Activated CD4-positive, alpha-beta memory T cell treated with anti-CD3 and anti-CD28 coated beads for 36 hours (primary cell): ENCODE results near the gene LRCOL1. TPM values are rescaled to one million over a fixed set of nuclear protein-coding genes. Genes with fewer than 3 reads are reported as not detected.

Experiments
- CTCF ChIA-PET: fragments of 350-600 bp; sonication (Branson Sonifier 250); formaldehyde crosslinking; loops from one replicate; lab custom pipeline; 2021; ENCODE audit warnings: antibody characterized with exemption, inconsistent platforms; lab: Charles Lee
- POLR2A ChIA-PET: fragments of 350-600 bp; sonication (Branson Sonifier 250); formaldehyde crosslinking; loops from one replicate; lab custom pipeline; 2021; ENCODE audit warnings: antibody characterized with exemption; lab: Charles Lee
- DNase-seq: peaks from one replicate; pipeline ENCODE4 v3.0.0-alpha.2; 2020
- H3K27ac Mint-ChIP-seq: one replicate; pipeline ENCODE4 v1.8.0; 2021; ENCODE audit warnings: mixed read lengths
- H3K27me3 Mint-ChIP-seq: one replicate; pipeline ENCODE4 v1.8.0; 2021; ENCODE audit warnings: mixed read lengths
- H3K36me3 Mint-ChIP-seq: one replicate; pipeline ENCODE4 v1.8.0; 2021; ENCODE audit warnings: mixed read lengths
- H3K4me1 Mint-ChIP-seq: one replicate; pipeline ENCODE4 v1.8.0; 2021; ENCODE audit warnings: low read depth, mixed read lengths
- H3K4me3 Mint-ChIP-seq: one replicate; pipeline ENCODE4 v1.8.0; 2021; ENCODE audit warnings: mild to moderate bottlenecking, mixed read lengths
- H3K9me3 Mint-ChIP-seq: one replicate; pipeline ENCODE4 v1.8.0; 2021; ENCODE audit warnings: mixed read lengths
- intact Hi-C: fragments of 100-400 bp; cut with micrococcal nuclease; formaldehyde crosslinking; loops from one replicate; pipeline ENCODE4 v1.15.1; 2023
- total RNA-seq, 2 experiments: library from RNA; stranded (reverse); gene quantifications; one replicate each; pipeline ENCODE4 v1.2.3, GENCODE V29; 2021

Gene LRCOL1
- total RNA-seq, 2 experiments from 2014 or later, result not detected

DNA sequence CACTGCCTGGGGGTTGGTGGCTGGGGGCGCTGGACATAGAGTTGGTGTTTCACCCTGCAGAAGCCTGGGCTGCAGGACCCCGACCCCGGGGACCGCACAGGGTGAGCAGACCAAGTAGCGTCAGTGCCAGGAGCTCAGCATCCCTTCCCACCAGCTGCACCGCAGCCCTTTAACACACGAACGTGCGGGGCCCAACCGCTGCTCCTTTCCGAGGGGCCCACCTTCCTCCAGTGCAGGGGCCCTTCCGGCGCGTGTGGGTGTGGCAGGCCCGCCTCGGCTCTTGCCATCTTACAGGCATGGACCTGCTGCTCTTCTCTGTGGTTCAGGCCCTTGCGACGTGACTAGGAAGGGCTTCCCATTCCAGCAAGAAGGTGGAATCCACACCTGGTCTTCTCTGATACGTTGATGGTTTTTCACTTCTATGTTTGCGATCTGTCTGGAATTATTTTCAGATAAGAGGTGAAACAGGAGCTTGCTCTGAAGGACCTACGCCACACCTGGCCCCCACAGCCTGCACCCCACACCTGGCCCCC, 47.8 kb downstream of the LRCOL1 start:
- H3K36me3 Mint-ChIP-seq, result peaks cover 2% of the 10 kb centered on the region
- POLR2A ChIA-PET, result no interaction called here
- no peak overlapping the region for H3K27ac Mint-ChIP-seq
- H3K9me3 Mint-ChIP-seq, result no peaks in the 10 kb centered on the region
- H3K4me3 Mint-ChIP-seq, result no peak overlapping the region
- no peak for DNase-seq
- peaks cover 4% of the 10 kb centered on the region for H3K27me3 Mint-ChIP-seq
- CTCF ChIA-PET, result interaction anchor here (0.7 to 1.1 kb wide), 2 partner anchors 147 to 148 kb away, joined by 3 read pairs; no protein-coding TSS in a partner anchor
- intact Hi-C loops, result no loop called here
- peaks cover 15% of the 10 kb centered on the region for H3K4me1 Mint-ChIP-seq

DNA sequence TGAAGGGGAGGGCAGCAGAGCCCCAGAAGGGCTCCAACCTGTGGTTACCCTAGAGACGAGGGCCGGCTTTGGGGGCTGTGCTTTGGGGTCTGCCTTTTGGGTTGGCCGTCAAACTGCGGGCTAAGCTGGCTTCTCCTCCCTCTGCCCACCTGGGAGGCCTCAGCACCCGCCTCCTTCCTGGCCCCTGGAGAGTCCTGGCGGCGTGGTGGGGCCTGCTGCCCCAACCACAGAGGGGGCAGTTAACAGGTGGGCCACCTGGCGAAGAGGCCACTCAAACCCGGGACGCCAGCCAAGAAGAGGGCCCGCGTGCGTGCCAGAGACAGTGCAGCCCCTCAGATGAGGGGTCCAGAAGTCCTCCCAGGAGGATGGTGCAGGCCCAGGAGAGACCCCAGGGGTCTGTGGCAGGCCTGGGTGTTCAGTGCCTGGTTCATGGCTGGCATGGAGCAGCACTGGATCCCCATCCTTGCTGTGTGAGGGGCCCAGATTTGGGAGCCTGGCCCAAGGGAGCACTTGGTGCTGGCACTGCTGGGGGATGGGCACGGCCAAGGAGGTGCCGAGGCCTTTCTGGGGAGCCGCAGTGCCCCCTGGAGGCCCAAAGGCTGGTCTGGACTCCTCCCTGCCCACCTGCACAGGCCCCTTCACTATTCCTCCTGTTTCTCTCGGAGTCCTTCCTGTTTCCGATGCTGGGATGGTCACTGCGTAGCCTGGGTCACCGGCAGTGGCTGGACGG, 48.8 kb downstream of the LRCOL1 start:
- peaks cover 15% of the 10 kb centered on the region for H3K4me1 Mint-ChIP-seq
- ChIA-PET CTCF (interaction anchor here (0.6 to 1.6 kb wide), 22 partner anchors 8 to 408 kb away, joined by 3 to 33 read pairs (median 3); partner anchors contain the start of gene LRCOL1), POLR2A (no interaction called here)
- peak overlapping the region; percentile 70 for H3K4me3 Mint-ChIP-seq
- DNase-seq, result peak; percentile 40
- peaks cover 2% of the 10 kb centered on the region for H3K36me3 Mint-ChIP-seq
- H3K27me3 Mint-ChIP-seq, result peaks cover 4% of the 10 kb centered on the region
- intact Hi-C loops, result loop anchor here (1.0 to 2.0 kb wide), 2 partner anchors 71 to 146 kb away; partner anchors contain the start of gene FBRSL1
- H3K9me3 Mint-ChIP-seq, result no peaks in the 10 kb centered on the region
- no peak overlapping the region for H3K27ac Mint-ChIP-seq

DNA sequence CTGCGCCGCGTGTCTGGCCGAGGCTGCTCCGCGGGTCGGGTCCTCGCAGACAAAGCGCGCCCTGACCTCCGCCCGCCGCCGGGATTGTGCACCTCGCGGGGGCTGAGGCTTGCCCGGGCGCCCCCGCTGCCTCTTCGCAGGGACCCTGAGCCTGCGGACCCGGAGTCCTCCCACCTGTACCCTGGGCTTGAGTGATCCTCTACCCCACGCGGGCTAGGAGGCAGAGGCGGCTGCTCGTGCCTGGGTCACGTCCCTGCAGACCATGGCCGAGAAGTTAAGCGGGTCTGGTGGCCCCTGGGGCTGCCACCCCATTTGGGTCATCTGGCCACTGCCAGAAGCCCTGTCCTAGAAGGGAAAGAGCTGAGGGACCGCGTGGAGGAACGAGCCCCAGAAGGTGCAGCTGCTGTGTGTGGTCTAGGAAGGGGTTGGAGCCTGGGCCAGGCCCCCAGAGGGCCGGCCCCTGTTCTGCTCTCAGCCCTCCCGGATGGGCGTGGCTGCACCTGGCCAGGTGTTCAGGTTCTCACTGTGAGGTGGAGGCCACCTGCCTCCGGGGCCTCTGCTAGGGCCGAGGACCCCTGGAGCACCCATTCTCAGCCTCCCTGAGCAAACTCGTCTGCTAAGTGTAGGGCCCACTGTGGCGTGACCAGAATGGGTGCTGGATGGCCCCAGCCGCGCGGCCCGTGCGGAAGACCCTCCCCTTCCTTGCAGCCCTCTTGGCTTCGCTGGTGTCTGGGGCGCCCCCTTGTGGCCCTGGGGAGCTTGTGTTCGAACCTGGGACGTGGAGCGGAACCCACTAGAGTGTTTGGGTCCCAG, 49.6 kb downstream of the LRCOL1 start:
- ChIA-PET POLR2A (no interaction called here), CTCF (interaction anchor here (0.6 to 1.6 kb wide), 22 partner anchors 9 to 407 kb away, joined by 3 to 33 read pairs (median 3); partner anchors contain the start of gene LRCOL1)
- peaks cover 15% of the 10 kb centered on the region for H3K4me1 Mint-ChIP-seq
- peaks cover 2% of the 10 kb centered on the region for H3K36me3 Mint-ChIP-seq
- no peaks in the 10 kb centered on the region for H3K9me3 Mint-ChIP-seq
- DNase-seq, result peak; percentile 80
- no peak overlapping the region for H3K27ac Mint-ChIP-seq
- intact Hi-C loops, result loop anchor here (1.0 to 2.0 kb wide), 2 partner anchors 70 to 146 kb away; partner anchors contain the start of gene FBRSL1
- peaks cover 4% of the 10 kb centered on the region for H3K27me3 Mint-ChIP-seq
- peak overlapping the region; percentile 70 for H3K4me3 Mint-ChIP-seq

DNA sequence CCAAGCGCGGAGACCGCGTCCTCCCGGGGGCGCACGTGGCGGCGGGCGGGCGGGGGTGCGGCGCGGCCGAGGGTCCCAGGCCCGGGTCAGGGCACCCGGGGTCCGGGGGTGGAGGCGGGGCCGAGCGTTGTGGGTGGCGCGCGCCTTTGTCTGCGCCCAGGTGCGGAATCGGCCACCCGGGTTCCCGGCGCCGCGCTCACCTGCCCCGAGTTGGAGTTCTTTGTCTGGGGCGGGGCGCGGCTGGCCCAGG, 50.1 kb downstream of the LRCOL1 start:
- Mint-ChIP-seq H3K27ac (no peak overlapping the region), H3K4me3 (no peak overlapping the region), H3K36me3 (peaks cover 2% of the 10 kb centered on the region), H3K4me1 (peaks cover 15% of the 10 kb centered on the region), H3K9me3 (no peaks in the 10 kb centered on the region), H3K27me3 (peaks cover 4% of the 10 kb centered on the region)
- ChIA-PET CTCF (interaction anchor here (1.0 to 1.6 kb wide), 4 partner anchors 31 to 145 kb away, joined by 3 to 33 read pairs (median 4); partner anchors contain the start of gene LRCOL1), POLR2A (no interaction called here)
- intact Hi-C loops, result loop anchor here (2.0 kb wide), 1 partner anchor 69 kb away; the partner anchor contains the start of gene FBRSL1
- DNase-seq, result peak; percentile 22

DNA sequence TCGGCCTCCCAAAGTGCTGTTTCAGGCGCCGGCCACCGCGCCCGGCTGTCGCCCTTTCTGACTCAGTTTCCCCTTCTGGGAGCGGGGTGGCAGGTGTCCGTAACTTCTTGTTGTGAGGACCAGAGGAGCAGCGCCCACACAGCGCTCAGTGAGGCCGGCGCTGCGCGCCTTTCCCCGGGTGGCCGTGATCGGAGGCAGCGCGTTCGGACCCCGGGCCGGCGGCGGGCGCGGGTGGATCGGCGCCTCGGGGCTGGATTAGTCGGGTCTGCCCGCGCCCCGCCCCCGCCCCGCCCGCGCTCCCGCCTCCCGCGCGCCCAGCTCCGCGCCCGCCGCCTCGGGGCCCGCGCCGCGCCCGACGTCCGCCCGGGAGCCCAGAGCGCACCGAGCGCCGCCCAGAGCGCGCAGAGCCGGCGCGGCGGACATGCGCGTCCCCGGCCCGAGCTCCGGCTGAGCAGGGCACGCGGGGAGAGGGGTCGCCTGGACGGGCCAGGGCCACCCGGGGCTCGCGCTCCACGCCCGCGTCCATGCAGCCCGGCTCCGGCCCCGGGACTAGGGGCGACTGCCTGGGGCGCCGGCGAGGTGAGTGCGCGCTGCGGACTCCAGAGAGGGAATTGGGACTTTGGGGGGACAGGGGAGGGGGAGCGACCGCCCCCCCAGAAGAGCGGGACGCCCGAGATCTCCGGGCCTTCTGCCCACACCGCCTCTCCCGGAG, 50.6 kb downstream of the LRCOL1 start:
- POLR2A ChIA-PET, result no interaction called here
- H3K4me3 Mint-ChIP-seq, result peak overlapping the region; percentile 64
- DNase-seq, result peak; percentile 61
- peaks cover 15% of the 10 kb centered on the region for H3K4me1 Mint-ChIP-seq
- H3K27ac Mint-ChIP-seq, result no peak overlapping the region
- peaks cover 4% of the 10 kb centered on the region for H3K27me3 Mint-ChIP-seq
- no peaks in the 10 kb centered on the region for H3K9me3 Mint-ChIP-seq
- intact Hi-C loops, result loop anchor here (2.0 kb wide), 1 partner anchor 69 kb away; the partner anchor contains the start of gene FBRSL1
- CTCF ChIA-PET, result interaction anchor here (1.0 kb wide), 1 partner anchor 40 kb away, joined by 3 read pairs; no protein-coding TSS in a partner anchor
- peaks cover 2% of the 10 kb centered on the region for H3K36me3 Mint-ChIP-seq

DNA sequence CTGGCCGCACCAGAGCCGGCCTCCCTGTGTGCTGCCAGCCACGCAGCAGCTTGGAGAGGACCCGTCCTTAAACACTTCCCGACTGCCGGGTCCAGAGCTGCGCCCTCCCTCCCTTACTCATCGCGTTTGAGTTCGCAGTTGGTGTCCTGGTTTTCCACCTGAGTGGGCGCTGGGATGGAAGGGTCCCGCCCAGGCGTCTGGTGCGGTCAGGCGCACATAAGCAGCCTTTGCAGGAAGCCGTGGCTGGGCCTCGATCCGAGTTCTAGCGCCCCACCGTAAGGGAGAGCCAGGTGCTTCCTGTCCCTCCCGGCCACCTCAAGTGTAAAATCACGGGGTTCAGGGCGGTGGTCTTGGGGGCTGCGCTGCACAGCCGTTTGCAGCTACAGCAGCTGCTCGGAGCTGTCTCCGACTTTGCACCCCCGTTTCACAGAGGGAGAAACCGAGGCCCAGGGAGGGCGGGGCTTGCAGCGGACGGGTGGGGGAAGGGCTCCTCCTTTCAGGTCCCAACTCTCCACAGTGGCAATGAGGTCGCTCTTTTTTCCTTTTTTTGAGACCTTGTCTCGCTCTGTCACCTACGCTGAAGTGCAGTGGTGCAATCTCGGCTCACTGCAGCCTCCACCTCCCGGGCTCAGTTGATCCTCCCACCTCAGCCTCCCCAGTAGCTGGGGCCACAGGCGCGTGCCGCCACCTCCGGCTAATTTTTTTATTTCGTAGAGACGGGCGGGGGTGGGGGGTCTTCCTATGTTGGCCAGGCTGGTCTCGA, 51.3 kb downstream of the LRCOL1 start:
- H3K4me1 Mint-ChIP-seq, result peaks cover 15% of the 10 kb centered on the region
- H3K27ac Mint-ChIP-seq, result no peak overlapping the region
- peak; percentile 17 for DNase-seq
- CTCF ChIA-PET, result interaction anchor here (1.0 to 1.2 kb wide), 2 partner anchors 39 to 56 kb away, joined by 3 to 5 read pairs; no protein-coding TSS in a partner anchor
- H3K36me3 Mint-ChIP-seq, result peaks cover 2% of the 10 kb centered on the region
- intact Hi-C loops, result no loop called here
- no peaks in the 10 kb centered on the region for H3K9me3 Mint-ChIP-seq
- peaks cover 4% of the 10 kb centered on the region for H3K27me3 Mint-ChIP-seq
- POLR2A ChIA-PET, result no interaction called here
- H3K4me3 Mint-ChIP-seq, result peak overlapping the region; percentile 64

DNA sequence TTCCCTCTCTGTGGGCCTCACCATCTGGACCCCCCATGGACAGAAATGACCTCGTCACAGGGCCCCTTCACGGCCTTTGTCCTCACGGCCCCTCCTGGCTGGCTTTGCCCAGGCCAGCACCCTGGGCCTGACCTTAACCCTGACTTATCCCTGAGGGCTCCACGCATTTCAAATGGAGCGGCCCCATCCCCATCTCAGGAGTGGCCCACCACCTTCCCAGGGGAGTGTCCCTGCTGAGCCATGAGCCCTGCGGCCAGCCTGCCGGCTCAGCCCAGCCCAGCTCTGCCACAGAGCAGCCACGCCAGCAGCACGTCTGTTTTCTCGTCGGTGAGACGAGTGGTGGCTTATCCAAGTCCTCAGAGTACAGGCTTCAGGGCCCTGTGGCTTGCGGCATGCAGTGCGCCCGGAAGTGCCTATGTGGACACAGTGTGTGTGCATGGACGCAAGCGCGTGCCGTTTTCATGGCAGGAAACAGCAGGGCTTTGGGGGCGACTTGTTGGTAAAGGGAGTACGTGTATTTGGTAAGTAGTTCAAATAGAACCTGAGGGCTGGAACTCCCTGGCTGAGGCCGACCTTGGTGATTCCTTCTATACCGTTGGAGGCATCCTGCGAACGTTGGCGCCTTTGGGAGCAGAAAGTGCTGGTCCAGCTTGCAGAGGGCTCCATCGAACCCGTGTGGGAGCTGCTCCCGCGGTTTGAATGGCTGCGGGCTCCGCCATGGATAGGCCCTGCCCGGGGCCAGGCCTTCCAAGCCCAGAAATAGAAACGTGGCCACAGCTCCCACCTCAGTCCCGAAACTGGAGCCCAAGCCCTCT, 52.1 kb downstream of the LRCOL1 start:
- peak; percentile 16 for DNase-seq
- intact Hi-C loops, result no loop called here
- Mint-ChIP-seq H3K9me3 (no peaks in the 10 kb centered on the region), H3K4me3 (no peak overlapping the region), H3K27me3 (peaks cover 4% of the 10 kb centered on the region), H3K4me1 (peaks cover 13% of the 10 kb centered on the region), H3K36me3 (no peaks in the 10 kb centered on the region), H3K27ac (no peak overlapping the region)
- POLR2A ChIA-PET, result no interaction called here
- CTCF ChIA-PET, result interaction anchor here (1.2 kb wide), 2 partner anchors 56 to 143 kb away, joined by 3 to 5 read pairs; no protein-coding TSS in a partner anchor

DNA sequence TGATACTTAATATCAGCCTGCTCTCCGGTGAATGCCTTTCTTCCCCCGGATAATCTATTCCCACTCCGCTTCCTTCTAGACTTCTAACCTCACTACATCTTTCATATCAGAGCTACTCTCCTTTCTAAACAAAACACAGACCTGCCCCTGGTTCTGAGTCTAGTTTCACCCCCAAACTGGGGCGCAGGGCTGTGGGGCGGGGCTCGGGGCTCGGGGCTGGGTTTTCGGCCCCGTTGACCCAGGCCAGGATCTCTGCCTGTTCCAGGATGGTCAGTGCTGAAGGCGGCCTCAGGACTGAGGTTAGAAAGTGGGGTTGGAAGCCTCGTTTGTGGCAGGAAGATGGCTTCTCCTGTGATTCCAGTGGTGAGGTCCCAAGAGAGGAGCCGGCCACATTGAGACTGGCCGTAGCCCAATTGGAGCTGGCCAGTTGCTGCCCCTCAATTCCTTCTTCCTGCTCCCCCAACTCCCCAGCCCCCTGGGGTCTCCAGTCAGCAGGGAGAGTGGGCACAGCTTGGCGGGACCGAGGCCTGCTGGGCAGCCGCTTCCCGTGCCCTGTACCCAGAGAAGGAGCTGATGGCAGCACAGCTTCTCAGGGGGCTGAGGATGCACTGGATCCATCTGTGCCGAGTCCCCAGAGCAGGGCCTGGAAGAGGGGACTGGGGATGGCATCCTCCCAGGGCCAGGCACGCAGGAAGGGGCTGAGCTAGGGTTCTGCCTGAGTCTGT, 52.9 kb downstream of the LRCOL1 start:
- H3K9me3 Mint-ChIP-seq, result no peaks in the 10 kb centered on the region
- H3K4me1 Mint-ChIP-seq, result peaks cover 13% of the 10 kb centered on the region
- no peak overlapping the region for H3K4me3 Mint-ChIP-seq
- intact Hi-C loops, result no loop called here
- no peak overlapping the region for H3K27ac Mint-ChIP-seq
- peaks cover 4% of the 10 kb centered on the region for H3K27me3 Mint-ChIP-seq
- H3K36me3 Mint-ChIP-seq, result no peaks in the 10 kb centered on the region
- POLR2A ChIA-PET, result no interaction called here
- DNase-seq, result no peak
- CTCF ChIA-PET, result interaction anchor here (1.2 kb wide), 1 partner anchor 142 kb away, joined by 3 read pairs; no protein-coding TSS in a partner anchor

DNA sequence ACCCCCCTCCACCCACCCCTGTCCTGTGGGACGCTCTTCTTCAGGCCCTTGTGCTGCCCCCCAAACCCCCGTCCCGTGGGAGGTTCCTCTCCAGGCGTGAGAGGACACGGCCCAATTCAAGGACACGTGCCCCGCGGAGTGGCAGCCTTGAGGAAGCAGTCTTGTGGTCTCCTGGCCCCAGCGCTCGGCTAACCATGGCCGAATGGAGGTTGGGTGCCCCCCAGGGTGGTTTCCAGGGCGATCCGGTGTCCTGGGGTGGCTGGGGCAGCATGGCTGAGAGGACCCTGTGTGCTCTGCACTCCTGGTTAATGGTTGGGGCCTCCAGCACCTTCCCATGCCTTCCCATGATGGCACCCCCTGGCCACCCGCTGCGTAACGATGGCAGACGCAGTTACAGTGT, 53.6 kb downstream of the LRCOL1 start:
- intact Hi-C loops, result no loop called here
- CTCF ChIA-PET, result no interaction called here
- H3K36me3 Mint-ChIP-seq, result no peaks in the 10 kb centered on the region

DNA sequence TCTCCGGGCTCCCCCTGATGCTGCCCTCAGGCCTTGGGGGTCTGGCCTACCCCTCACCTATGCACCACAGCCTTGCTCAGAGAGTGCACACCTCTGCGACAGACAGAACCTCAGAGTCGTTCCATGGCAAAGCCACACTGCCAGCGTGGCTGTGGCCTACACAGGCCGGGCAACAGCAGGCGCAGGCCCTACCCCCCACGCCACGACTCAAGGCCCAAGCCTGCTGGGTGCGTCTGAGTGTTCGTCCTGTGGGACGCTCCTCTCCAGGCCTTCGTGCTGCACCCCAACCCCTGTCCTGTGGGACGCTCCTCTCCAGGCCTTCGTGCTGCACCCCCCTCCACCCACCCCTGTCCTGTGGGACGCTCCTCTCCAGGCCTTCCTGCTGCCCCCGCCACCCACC, 54.2 kb downstream of the LRCOL1 start:
- ChIA-PET POLR2A (no interaction called here), CTCF (no interaction called here)
- Mint-ChIP-seq H3K27ac (no peak overlapping the region), H3K27me3 (peaks cover 4% of the 10 kb centered on the region), H3K9me3 (no peaks in the 10 kb centered on the region), H3K4me1 (peaks cover 13% of the 10 kb centered on the region), H3K36me3 (no peaks in the 10 kb centered on the region), H3K4me3 (no peak overlapping the region)
- intact Hi-C loops, result no loop called here
- DNase-seq, result no peak

More for the DNA sequence above, 53.6 kb downstream of the LRCOL1 start:
- Mint-ChIP-seq H3K4me3 (no peak overlapping the region), H3K27me3 (peaks cover 4% of the 10 kb centered on the region), H3K27ac (no peak overlapping the region), H3K9me3 (no peaks in the 10 kb centered on the region), H3K4me1 (peaks cover 13% of the 10 kb centered on the region)
- POLR2A ChIA-PET, result no interaction called here
- DNase-seq, result no peak
